ENCODE measurements around the gene LGR4. TPM values are rescaled to one million over a fixed set of nuclear protein-coding genes. Genes with fewer than 3 reads are reported as not detected.

The LGR4 gene
- total RNA-seq, 1 experiment from 2014 or later = 7.1 TPM

- ChIA-PET CTCF (no interaction called here), POLR2A (no interaction called here)
These were observed 34.6 kb downstream of the LGR4 start for GRCh38 chr11:27437829-27438594.

More at GRCh38 chr11:27437829-27438594, 34.6 kb downstream of the LGR4 start:
- no peak overlapping the region for H3K4me3 ChIP-seq (replicated peaks in 1 of 2; ENCODE audit: low read depth in 1 of 2, low read length in 2 of 2)
- no peaks in the 10 kb centered on the region for H3K36me3 ChIP-seq (ENCODE audit: control insufficient read depth in 1 of 2, insufficient read depth in 2 of 2, low read length in 2 of 2)
- no peaks in the 10 kb centered on the region for H3K4me1 ChIP-seq (ENCODE audit: control insufficient read depth in 1 of 2, insufficient read depth in 2 of 2, low read length in 2 of 2)
- no peaks in the 10 kb centered on the region for H4K20me1 ChIP-seq (ENCODE audit: insufficient read depth)
- H3K4me2 ChIP-seq (ENCODE audit: low read length) = no peak overlapping the region
- H3K27ac ChIP-seq (ENCODE audit: low read depth, low read length) = no peak overlapping the region
- H3K27me3 ChIP-seq (ENCODE audit: insufficient read depth, low read length) = no peaks in the 10 kb centered on the region
- DNase-seq (ENCODE audit: low read depth, low spot score) (no peak), ATAC-seq (no peak)
- no peaks in the 10 kb centered on the region for H3K79me2 ChIP-seq (ENCODE audit: insufficient read depth, low read length)
- BruUV-seq (replicated peaks) = no TSS peak
- H3K9me3 ChIP-seq (ENCODE audit: control insufficient read depth in 1 of 2, insufficient read depth in 1 of 2, low read depth in 1 of 2, low read length in 2 of 2) = no peaks in the 10 kb centered on the region
- TF ChIP-seq POLR2AphosphoS5 (IDR thresholded peaks at IDR 0.05; ENCODE audit: low read depth, low read length) (no peak), SP1 (IDR thresholded peaks at IDR 0.05; ENCODE audit: low read depth) (no peak), EGR1 (IDR thresholded peaks at IDR 0.05; ENCODE audit: low read depth) (no peak), CEBPB (IDR thresholded peaks at IDR 0.05; ENCODE audit: low read depth) (no peak), EZH2 (IDR thresholded peaks at IDR 0.05) (no peak), SIN3A (IDR thresholded peaks at IDR 0.05; ENCODE audit: low read depth) (no peak), JUND (IDR thresholded peaks at IDR 0.05) (no peak), CBX3 (IDR thresholded peaks at IDR 0.05; ENCODE audit: low read depth) (no peak), ATF3 (IDR thresholded peaks at IDR 0.05) (no peak), YY1 (IDR thresholded peaks at IDR 0.05; ENCODE audit: extremely low read depth, insufficient replicate concordance, low read depth, low read length) (no peak), FOSL1 (IDR thresholded peaks at IDR 0.05; ENCODE audit: low read depth) (no peak), ELF1 (IDR thresholded peaks at IDR 0.05; ENCODE audit: borderline replicate concordance, low read depth) (no peak), REST (IDR thresholded peaks at IDR 0.05; ENCODE audit: low read depth) (no peak), ZFX (IDR thresholded peaks at IDR 0.05) (no peak), POLR2A (IDR thresholded peaks at IDR 0.05; ENCODE audit: borderline replicate concordance, extremely low read depth, insufficient read depth, insufficient read length) (no peak), ZBTB33 (IDR thresholded peaks at IDR 0.05; ENCODE audit: extremely low read depth, insufficient replicate concordance, low read length) (no peak), TCF7L2 (IDR thresholded peaks at IDR 0.05; ENCODE audit: borderline replicate concordance, extremely low read depth, insufficient read depth, insufficient read length) (no peak)
- no peak overlapping the region for H3K9ac ChIP-seq (ENCODE audit: low read length)
- no peaks in the 10 kb centered on the region for H3K9me2 ChIP-seq (ENCODE audit: insufficient read depth)
- intact Hi-C loops (cut with micrococcal nuclease) = no loop called here
- RAD21 ChIA-PET (ENCODE audit: low non-redundant PET in 1 of 2, low total read pairs in 2 of 2, uncharacterized antibody in 2 of 2, unreplicated experiment in 2 of 2) = no interaction called here
- no peak overlapping the region for H2AFZ ChIP-seq (ENCODE audit: low read depth, low read length, poor library complexity, severe bottlenecking)
